PC-3 (cell line): ENCODE results near the gene ZSCAN5C. TPM values are rescaled to one million over a fixed set of nuclear protein-coding genes. Genes with fewer than 3 reads are reported as not detected.
A peak's percentile ranks its signal among the peaks of the same experiment; 100 is the strongest.

Experiments used
- ATAC-seq: fragments of 200-7000 bp; cut with Tn5 transposase; 2 replicates; pipeline ENCODE4 v1.9.1; 2020; ENCODE audit warnings: mild to moderate bottlenecking, moderate library complexity
- BruUV-seq: library from RNA; stranded (reverse); fragments of 400-500 nt; replicated peaks from 2 replicates; lab custom pipeline; 2021; lab: Mats Ljungman, UMichigan
- CTCF ChIA-PET: fragments of 300-600 bp; sonication (Branson Sonifier 250); formaldehyde crosslinking; loops from one replicate; lab custom pipeline; 2022; ENCODE audit warnings: antibody characterized with exemption; lab: Charles Lee
- POLR2A ChIA-PET: fragments of 300-600 bp; sonication (Branson Sonifier 250); formaldehyde crosslinking; loops from one replicate; lab custom pipeline; 2022; ENCODE audit warnings: antibody characterized with exemption; ENCODE audit not compliant: unreplicated experiment; lab: Charles Lee
- DNase-seq: peaks from one replicate; pipeline ENCODE4 v3.0.0-alpha.2; 2015
- H2AFZ ChIP-seq: fragments of 300-600 bp; sonication (generic); 2 replicates; pipeline ENCODE4 v1.6.0; 2016; ENCODE audit warnings: antibody characterized with exemption, low read length
- H3F3A ChIP-seq: fragments of 300-600 bp; sonication (generic); one replicate; pipeline ENCODE4 v1.6.0; 2017; ENCODE audit warnings: antibody characterized with exemption, low read length, control low read depth, mild to moderate bottlenecking; ENCODE audit not compliant: unreplicated experiment
- H3K27ac ChIP-seq: fragments of 300-600 bp; sonication (generic); 2 replicates; pipeline ENCODE4 v1.5.1; 2016; ENCODE audit warnings: mild to moderate bottlenecking, low read length
- H3K27me3 ChIP-seq: fragments of 300-600 bp; sonication (generic); 2 replicates; pipeline ENCODE4 v1.6.1; 2016; ENCODE audit warnings: low read length, mixed read lengths
- H3K36me3 ChIP-seq: fragments of 300-600 bp; sonication (generic); 2 replicates; pipeline ENCODE4 v1.6.1; 2016; ENCODE audit warnings: low read depth, mixed run types, low read length, mixed read lengths
- H3K4me1 ChIP-seq: fragments of 300-600 bp; sonication (generic); 2 replicates; pipeline ENCODE4 v1.5.1; 2016; ENCODE audit warnings: low read length; ENCODE audit not compliant: insufficient read depth
- H3K4me2 ChIP-seq: fragments of 300-600 bp; sonication (generic); 2 replicates; pipeline ENCODE4 v1.6.0; 2016; ENCODE audit warnings: low read length
- H3K4me3 ChIP-seq: fragments of 300-600 bp; sonication (generic); 2 replicates; pipeline ENCODE4 v1.5.1; 2016; ENCODE audit warnings: mild to moderate bottlenecking, low read length, mixed read lengths
- H3K79me2 ChIP-seq: fragments of 300-600 bp; sonication (generic); 2 replicates; pipeline ENCODE4 v1.6.1; 2017; ENCODE audit warnings: low read length, mixed read lengths
- H3K9ac ChIP-seq: fragments of 300-600 bp; sonication (generic); 2 replicates; pipeline ENCODE4 v1.6.0; 2016; ENCODE audit warnings: mild to moderate bottlenecking, low read length
- H3K9me2 ChIP-seq: fragments of 300-600 bp; sonication (generic); replicated peaks from 2 replicates; pipeline ENCODE4 v1.6.1; 2016; ENCODE audit warnings: mixed run types, low read length, mixed read lengths
- H3K9me3 ChIP-seq: fragments of 300-600 bp; sonication (generic); 2 replicates; pipeline ENCODE4 v1.6.1; 2016; ENCODE audit warnings: low read length, mixed read lengths
- H4K20me1 ChIP-seq: fragments of 300-600 bp; sonication (generic); 2 replicates; pipeline ENCODE4 v1.6.1; 2016; ENCODE audit warnings: low read length, mixed read lengths
- EZH2 ChIP-seq: fragments of 300-600 bp; sonication (generic); IDR thresholded peaks from one replicate; pipeline ENCODE4 v1.6.1; 2017; ENCODE audit warnings: antibody characterized with exemption, mild to moderate bottlenecking, low read length; ENCODE audit not compliant: unreplicated experiment
- EZH2phosphoT487 ChIP-seq: fragments of 300-600 bp; sonication (generic); IDR thresholded peaks from 2 replicates; pipeline ENCODE4 v1.6.1; 2018; ENCODE audit warnings: mild to moderate bottlenecking, antibody characterized with exemption, low read length, borderline replicate concordance
- intact Hi-C: fragments of 100-400 bp; cut with micrococcal nuclease; formaldehyde crosslinking; loops from 2 replicates; pipeline ENCODE4 v1.9.0; 2023
- total RNA-seq: library from RNA; depleted of rRNA; stranded (reverse); fragments of >200 nt; gene quantifications from 2 replicates; pipeline ENCODE4 v1.2.3, GENCODE V29; 2014
- TF ChIP-seq, protein P1 (sequence below): fragments of 300-600 bp; sonication (generic); conservative IDR thresholded peaks from 2 replicates; pipeline ENCODE4 v1.5.1; 2017; ENCODE audit warnings: antibody characterized with exemption, low read depth, mild to moderate bottlenecking, low read length

The ZSCAN5C gene
- total RNA-seq, 1 experiment from 2014 or later, result not detected

DNA sequence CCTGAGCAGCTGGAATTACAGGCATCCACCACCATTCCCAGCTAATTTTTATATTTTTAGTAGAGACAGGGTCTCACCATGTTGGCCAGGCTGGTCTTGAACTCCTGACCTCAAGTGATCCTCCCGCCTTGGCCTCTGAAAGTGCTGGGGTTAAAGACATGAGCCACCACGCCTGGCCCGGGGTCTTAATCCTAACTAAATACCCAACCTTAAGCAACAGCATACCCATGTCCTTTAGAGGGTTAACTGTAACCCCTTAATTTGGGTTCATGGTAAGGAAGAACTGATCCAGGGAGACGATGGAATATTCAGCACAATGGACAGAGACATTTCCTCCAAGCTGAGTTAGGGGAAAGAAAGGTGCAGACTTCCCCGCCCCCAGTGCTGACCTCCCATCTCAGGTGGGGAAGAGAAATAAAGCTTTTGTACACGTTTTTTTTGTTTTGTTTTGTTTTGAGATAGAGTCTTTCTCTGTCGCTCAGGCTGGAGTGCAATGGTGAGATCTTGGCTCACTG lies 35.0 kb upstream of the ZSCAN5C start:
- no peaks in the 10 kb centered on the region for H3K36me3 ChIP-seq
- CTCF ChIA-PET, result no interaction called here
- DNase-seq, result peak; percentile 43
- no peak overlapping the region for H3K27ac ChIP-seq
- no peaks in the 10 kb centered on the region for H3K27me3 ChIP-seq
- no peak overlapping the region for H3K9ac ChIP-seq
- H2AFZ ChIP-seq, result no peak overlapping the region
- peaks cover 9% of the 10 kb centered on the region for H3K4me1 ChIP-seq
- H3K4me2 ChIP-seq, result no peak overlapping the region
- H3F3A ChIP-seq, result no peaks in the 10 kb centered on the region
- no peaks in the 10 kb centered on the region for H4K20me1 ChIP-seq
- no peak overlapping the region for H3K4me3 ChIP-seq
- BruUV-seq, result no TSS peak
- no peaks in the 10 kb centered on the region for H3K9me3 ChIP-seq
- no peak for TF ChIP-seq EZH2
- TF ChIP-seq, protein P1, sequence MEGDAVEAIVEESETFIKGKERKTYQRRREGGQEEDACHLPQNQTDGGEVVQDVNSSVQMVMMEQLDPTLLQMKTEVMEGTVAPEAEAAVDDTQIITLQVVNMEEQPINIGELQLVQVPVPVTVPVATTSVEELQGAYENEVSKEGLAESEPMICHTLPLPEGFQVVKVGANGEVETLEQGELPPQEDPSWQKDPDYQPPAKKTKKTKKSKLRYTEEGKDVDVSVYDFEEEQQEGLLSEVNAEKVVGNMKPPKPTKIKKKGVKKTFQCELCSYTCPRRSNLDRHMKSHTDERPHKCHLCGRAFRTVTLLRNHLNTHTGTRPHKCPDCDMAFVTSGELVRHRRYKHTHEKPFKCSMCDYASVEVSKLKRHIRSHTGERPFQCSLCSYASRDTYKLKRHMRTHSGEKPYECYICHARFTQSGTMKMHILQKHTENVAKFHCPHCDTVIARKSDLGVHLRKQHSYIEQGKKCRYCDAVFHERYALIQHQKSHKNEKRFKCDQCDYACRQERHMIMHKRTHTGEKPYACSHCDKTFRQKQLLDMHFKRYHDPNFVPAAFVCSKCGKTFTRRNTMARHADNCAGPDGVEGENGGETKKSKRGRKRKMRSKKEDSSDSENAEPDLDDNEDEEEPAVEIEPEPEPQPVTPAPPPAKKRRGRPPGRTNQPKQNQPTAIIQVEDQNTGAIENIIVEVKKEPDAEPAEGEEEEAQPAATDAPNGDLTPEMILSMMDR, result no peak
- no peak for TF ChIP-seq EZH2phosphoT487
- H3K79me2 ChIP-seq, result no peaks in the 10 kb centered on the region
- no peaks in the 10 kb centered on the region for H3K9me2 ChIP-seq
- POLR2A ChIA-PET, result no interaction called here
- no peak for ATAC-seq
- intact Hi-C loops, result no loop called here

DNA sequence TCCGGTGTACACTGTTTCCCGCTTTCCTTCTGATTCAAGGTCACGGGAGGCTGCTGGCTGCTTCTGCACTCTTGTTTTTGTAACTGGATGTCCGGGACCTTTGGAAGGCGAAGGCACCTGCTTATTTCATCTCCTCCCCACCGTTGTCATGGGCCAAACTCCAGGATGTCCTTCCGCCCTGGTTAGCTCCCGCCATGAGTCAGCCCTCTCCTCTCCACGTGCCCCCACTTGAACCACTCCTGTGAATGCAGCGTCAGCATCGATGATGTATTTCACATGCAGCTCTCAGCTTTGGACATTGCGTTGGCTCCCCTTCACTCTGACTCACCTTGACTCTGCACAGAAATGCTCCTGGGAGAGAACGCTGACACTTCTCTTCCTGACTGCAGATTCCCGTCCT lies 31.8 kb upstream of the ZSCAN5C start:
- H3K27ac ChIP-seq, result peak overlapping the region; percentile 36
- BruUV-seq, result no TSS peak
- no peak overlapping the region for H3K4me3 ChIP-seq
- H3F3A ChIP-seq, result no peaks in the 10 kb centered on the region
- H3K79me2 ChIP-seq, result no peaks in the 10 kb centered on the region
- H3K9me2 ChIP-seq, result no peaks in the 10 kb centered on the region
- H4K20me1 ChIP-seq, result no peaks in the 10 kb centered on the region
- peaks cover 9% of the 10 kb centered on the region for H3K4me1 ChIP-seq
- H3K36me3 ChIP-seq, result no peaks in the 10 kb centered on the region
- peak overlapping the region; percentile 37; the same call in 1 of the 2 replicates for H2AFZ ChIP-seq
- TF ChIP-seq EZH2phosphoT487 (no peak), EZH2 (no peak)
- TF ChIP-seq, protein P1, result no peak
- no peaks in the 10 kb centered on the region for H3K9me3 ChIP-seq
- peak; percentile 87 for ATAC-seq
- CTCF ChIA-PET, result interaction anchor here (0.9 kb wide), 1 partner anchor 163 kb away, joined by 3 read pairs; no protein-coding TSS in a partner anchor
- peak; percentile 94 for DNase-seq
- H3K9ac ChIP-seq, result no peak overlapping the region
- H3K4me2 ChIP-seq, result peak overlapping the region; percentile 52
- POLR2A ChIA-PET, result interaction anchor here (0.5 to 0.6 kb wide), 2 partner anchors 144 to 522 kb away, joined by 3 to 4 read pairs; partner anchors contain the start of genes CCDC106 and ZSCAN5A
- intact Hi-C loops, result no loop called here
- H3K27me3 ChIP-seq, result peaks cover 8% of the 10 kb centered on the region

DNA sequence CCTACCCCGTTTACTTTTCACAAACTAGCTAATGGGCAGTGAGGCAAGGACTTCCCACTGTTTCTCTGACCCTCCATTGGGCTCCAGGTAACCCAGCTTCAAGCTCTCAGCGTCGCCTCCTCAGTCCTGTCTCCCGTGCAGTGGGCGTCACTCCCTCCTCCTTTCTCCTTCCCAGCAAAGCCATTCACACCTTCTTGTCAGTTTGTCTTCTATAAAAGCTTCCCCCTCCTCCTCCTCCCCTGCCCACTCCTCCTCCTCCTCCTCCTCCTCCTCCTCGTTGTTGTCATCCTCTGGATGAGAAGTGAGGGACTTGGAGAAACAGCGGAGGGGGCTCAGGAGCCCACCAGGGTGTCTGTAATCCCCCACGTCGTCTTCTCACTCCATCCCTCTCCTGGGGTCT lies 28.0 kb upstream of the ZSCAN5C start:
- Histone ChIP-seq H2AFZ (no peak overlapping the region), H3F3A (no peaks in the 10 kb centered on the region), H3K9me2 (no peaks in the 10 kb centered on the region), H3K36me3 (no peaks in the 10 kb centered on the region), H4K20me1 (no peaks in the 10 kb centered on the region), H3K27me3 (peaks cover 8% of the 10 kb centered on the region), H3K4me1 (peaks cover 9% of the 10 kb centered on the region), H3K9ac (no peak overlapping the region), H3K4me2 (no peak overlapping the region), H3K9me3 (no peaks in the 10 kb centered on the region), H3K4me3 (no peak overlapping the region), H3K27ac (no peak overlapping the region), H3K79me2 (no peaks in the 10 kb centered on the region)
- no peak for DNase-seq
- TF ChIP-seq EZH2phosphoT487 (no peak), EZH2 (no peak)
- TF ChIP-seq, protein P1, result no peak
- intact Hi-C loops, result no loop called here
- POLR2A ChIA-PET, result no interaction called here
- no TSS peak for BruUV-seq
- CTCF ChIA-PET, result interaction anchor here (0.7 kb wide), 1 partner anchor 97 kb away, joined by 4 read pairs; no protein-coding TSS in a partner anchor
- ATAC-seq, result no peak
